ENCODE data around the gene C1orf56.
A peak's percentile ranks its signal among the peaks of the same experiment; 100 is the strongest.
"Not testable (repeated sequence)": the region's sequence is repeated elsewhere in the genome, so short reads cannot be mapped to it uniquely, and the experiment has no call there.

Gene C1orf56

DNA sequence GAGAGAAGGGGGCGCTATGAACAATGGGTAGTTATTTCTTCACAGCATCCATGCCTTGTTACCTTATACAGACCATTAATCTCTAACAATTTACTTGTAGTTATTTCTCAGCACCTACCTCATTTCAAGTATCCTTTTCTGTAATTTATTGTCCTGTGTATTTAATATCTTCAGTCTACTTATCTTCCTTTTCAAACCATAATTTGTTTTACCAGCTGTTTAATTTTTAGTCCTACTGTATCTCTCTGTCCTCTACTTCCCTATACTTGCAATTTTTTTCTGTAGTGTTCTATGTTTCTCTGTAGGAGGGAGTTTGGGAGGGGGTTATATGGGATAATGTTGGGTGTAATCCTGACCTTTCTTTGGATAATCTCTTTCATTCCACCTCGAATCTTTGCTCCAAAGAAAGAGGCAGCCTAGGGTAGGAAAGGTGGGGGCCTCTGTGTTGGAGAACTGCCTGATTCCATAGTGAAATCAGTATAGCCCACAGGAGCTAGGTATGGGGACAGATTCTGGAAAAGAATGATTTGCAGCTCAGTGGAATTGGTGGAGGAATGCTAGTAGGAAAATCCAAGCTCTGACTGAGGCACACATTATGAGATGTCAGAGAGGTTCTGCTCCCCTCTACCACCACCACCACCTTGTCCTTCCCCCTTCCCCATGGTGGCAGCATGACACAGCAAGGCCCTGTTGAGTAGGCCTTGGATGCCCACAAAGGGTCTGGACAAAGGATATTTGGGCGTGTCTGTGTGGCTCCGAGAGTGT lies 13.3 kb downstream of the C1orf56 start:
- no peak for DNase-seq (ENCODE audit: low read depth in 2 of 2)

DNA sequence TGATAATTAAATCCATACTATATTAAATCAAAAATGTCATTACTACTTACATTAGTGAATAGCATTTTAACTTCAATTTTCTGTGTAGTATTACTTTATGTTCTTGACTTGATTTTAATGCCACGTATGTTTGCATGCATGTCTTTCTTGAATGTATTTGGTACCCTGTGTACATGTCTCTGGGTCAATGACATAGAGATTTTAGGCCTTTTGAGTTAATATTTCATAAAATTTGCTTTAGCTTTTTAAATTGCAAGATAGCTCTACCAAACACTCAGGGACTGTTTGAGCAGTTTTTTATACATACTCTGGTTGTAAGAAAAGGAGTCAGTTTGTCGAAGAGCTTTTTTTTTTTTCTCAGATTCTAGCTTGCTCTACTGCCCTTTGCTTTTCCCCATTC lies 14.2 kb downstream of the C1orf56 start:
- DNase-seq (ENCODE audit: low read depth in 2 of 2): no peak

DNA sequence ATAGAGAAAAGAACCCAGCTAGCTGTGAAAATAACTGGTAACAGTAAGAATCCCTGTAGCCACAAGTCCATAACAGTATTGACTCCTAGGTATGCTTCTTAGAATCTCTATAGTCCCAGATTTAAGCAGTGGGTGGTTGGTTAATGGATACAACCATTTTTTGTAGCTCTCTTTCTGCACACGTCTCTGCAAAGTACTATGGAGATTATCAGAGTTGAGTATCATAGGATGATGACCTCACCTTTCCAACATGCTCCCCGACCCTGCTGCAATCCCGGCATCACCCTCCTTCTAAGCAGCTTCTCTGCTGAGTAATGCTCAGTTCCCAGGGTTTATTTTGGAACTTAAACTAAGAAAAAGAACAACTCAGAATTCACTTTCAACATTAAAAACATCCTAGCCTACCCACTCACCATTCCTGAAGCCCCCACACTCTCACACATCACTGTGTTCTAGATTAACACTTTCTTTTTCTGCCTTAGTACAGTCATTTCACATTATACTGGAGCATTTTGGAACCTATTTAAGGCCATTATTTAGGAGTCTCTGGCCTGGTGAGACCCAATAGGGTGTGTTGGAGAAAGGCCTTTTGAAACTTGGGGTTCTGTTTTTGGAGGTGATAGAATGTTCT lies 15.3 kb downstream of the C1orf56 start:
- no peak for DNase-seq (ENCODE audit: low read depth in 2 of 2)

DNA sequence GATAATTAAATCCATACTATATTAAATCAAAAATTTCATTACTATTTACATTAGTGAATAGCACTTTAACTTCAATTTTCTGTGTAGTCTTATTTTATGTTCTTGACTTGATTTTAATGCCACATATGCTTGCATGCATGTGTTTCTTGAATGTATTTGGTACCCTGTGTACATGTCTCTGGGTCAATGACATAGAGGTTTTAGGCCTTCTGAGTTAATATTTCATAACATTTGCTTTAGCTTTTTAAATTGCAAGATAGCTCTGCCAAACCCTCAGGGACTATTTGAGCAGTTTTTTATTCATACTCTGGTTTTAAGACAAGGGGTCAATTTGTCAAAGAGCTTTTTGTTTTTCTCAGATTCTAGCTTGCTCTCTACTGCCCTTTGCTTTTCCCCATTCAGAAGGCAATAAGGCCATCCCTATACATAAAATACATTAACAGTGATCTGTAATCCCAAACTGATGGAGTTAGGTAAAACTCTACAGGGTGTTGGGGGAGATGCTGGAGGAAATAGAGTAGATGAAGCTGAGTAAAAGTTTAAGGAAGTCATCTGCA lies 17.6 kb downstream of the C1orf56 start:
- DNase-seq (ENCODE audit: low read depth in 2 of 2): no peak

DNA sequence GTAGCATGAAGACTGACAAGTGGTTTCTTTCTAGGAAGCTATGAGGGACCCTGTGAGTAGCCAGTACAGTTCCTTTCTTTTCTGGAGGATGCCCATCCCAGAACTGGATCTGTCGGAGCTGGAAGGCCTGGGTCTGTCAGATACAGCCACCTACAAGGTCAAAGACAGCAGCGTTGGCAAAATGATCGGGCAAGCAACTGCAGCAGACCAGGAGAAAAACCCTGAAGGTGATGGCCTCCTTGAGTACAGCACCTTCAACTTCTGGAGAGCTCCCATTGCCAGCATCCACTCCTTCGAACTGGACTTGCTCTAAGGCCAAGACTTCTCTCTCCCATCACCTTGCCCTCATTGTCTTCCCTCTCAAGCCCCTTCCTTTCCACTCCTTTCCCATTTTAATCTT lies 19.6 kb downstream of the C1orf56 start:
- no peak for DNase-seq (ENCODE audit: low read depth in 2 of 2)

DNA sequence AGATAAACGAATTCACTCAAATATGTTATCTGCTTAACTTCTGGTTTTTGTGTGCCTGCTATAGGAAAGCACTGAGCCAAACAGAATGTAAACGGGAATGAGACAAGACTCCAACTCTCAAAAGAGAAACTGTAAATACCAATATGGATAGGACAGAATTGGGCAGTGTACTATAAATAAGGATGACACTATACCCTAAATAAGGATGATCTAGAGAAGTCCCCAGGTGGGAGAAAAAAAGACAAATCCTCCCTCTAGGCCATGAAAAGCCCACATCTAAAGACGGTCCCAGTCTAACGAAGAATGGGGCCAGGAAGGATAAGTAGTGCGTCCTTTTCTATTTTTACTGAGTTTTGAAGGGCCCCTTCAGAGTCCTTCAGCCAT lies 21.5 kb downstream of the C1orf56 start:
- no peak for DNase-seq (ENCODE audit: low read depth in 2 of 2)

DNA sequence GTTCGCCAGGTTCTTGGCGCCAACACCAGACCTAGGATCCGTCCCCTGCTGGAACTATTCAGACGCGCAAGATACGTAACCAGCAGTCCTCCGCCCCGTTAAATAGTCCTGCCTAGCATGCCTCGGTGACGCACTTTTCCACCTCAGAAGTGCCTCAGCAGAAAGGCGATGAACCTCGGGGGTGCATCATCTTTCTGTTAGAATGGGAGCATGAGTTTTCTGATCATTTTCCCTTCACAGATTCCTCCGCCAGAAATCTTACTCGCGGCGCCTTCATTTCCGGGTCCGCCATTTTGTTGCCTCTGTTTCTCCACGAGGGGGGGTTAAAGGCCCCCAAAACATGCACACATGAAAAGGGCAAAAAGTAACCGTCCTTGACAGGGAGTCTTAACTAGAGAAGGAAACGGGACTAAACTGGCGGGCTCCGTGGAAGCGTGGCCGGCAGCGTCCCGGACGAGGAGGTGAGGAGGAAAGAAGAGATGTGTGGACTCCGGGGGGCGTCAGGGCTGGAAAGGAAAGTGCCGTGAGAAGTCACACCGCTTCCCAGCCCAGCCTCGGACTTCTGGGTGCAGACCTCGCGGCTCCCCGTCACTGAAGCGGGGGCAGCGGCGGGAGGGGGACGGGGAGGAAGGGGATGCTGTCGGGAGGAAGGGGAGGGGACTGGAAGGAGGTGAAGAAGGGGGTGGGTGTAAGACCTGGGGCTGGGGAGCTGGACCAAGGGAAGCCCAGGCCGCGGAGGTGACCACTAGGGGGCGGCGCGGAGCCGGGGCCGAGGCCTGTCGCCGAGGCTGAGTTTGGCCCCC lies 23.1 kb downstream of the C1orf56 start, which contains the start of gene GABPB2:
Gene GABPB2, plus strand, starts transcription at position 288 of the 803 bp plus-strand sequence. CDS start 17,429 bp downstream, outside the sequence.
- DNase-seq (ENCODE audit: low read depth in 2 of 2): peak; percentile 88 to 89

DNA sequence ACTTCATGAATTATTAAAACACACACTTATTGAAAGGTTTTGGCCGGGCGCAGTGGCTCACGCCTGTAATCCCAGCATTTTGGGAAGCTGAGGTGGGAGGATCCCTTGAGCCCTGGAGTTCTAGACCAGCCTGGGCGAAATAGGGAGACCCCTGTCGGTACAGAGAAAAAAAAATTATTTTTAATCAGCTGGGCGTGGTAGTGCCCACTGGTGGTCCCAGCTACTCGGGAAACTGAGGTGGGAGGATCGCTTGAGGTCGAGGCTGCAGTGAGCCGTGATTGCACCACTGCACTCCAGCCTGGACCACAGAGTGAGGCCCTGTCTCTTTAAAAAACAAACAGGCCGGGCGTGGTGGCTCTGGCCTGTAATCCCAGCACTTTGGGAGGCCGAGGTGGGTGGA lies 24.7 kb downstream of the C1orf56 start:
- DNase-seq (ENCODE audit: low read depth in 2 of 2): no peak

DNA sequence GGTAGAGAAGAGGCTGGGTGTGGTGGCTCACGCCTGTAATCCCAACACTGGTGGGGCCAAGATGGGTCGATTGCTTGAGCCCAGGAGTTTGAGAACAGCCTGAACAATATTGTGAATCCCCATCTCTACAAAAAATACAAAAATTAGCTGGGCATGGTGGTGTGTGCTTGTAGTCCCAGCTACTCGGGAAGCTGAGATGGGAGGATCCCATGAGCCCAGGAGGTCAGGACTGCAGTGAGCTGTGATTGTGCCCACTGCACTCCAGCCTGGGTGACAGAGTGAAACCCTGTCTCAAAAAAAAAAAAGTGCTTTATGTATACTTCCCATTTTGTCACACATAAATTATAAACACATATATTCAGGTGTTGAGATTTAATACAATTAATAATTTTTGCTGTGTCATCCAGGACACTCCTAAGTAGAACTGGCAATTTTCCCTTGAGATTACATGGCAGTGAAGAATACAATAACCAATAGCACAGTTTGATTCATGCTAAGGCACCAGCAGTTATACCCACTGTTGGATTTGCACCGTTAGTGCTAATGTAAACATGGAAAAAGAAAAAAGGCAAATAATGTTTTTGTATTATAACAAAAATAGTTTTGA lies 38.5 kb downstream of the C1orf56 start:
- DNase-seq (ENCODE audit: low read depth in 2 of 2): no peak

DNA sequence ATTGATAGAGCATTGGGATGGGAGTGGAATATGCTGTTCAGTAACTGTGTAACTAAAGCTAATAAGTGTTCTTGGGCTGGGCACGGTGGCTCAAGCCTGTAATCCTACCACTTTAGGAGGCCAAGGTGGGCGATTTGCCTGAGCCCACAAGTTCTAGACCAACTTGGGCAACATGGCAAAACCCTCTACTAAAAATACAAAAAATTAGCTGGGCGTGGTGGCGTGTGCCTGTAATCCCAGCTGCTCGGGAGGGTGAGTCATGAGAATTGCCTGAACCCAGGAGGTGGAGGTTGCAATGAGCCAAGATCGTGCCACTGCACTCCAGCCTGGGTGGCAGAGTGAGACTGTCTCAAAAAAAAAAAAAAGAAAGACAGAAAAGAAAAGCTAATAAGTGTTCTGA lies 49.9 kb downstream of the C1orf56 start:
- not testable (repeated sequence) for DNase-seq (ENCODE audit: low read depth in 2 of 2)

DNA sequence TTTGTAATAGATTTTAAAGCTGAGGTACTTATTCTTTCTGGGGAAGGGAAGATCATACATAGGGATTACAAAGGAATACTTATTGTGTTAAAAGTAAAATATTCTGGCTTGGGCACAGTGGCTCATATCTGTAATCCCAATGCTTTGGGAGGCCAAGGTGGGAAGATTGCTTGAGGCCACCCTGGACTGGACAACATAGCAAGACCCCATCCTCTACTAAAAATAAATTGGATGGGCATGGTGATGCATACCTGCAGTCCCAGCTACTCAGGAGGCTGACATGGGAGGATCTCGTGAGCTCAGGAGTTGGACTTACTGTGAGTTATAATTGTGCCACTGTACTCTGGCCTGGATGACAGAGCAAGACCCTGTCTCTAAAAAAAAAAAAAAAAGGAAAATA lies 50.6 kb downstream of the C1orf56 start:
- no peak for DNase-seq (ENCODE audit: low read depth in 2 of 2)
